ENCODE data around the gene ORAI1. TPM values are rescaled to one million over a fixed set of nuclear protein-coding genes. Genes with fewer than 3 reads are reported as not detected.
"Not testable (repeated sequence)": the region's sequence is repeated elsewhere in the genome, so short reads cannot be mapped to it uniquely, and the experiment has no call there.

ORAI1 gene
- total RNA-seq, result 10 to 100 TPM; 11.7 to 12.9 TPM
- long read RNA-seq, partial matches to known transcripts, result 1 of 3 reads
- long read RNA-seq, other reads (novel, unspliced or antisense), result 2 of 3 reads

DNA sequence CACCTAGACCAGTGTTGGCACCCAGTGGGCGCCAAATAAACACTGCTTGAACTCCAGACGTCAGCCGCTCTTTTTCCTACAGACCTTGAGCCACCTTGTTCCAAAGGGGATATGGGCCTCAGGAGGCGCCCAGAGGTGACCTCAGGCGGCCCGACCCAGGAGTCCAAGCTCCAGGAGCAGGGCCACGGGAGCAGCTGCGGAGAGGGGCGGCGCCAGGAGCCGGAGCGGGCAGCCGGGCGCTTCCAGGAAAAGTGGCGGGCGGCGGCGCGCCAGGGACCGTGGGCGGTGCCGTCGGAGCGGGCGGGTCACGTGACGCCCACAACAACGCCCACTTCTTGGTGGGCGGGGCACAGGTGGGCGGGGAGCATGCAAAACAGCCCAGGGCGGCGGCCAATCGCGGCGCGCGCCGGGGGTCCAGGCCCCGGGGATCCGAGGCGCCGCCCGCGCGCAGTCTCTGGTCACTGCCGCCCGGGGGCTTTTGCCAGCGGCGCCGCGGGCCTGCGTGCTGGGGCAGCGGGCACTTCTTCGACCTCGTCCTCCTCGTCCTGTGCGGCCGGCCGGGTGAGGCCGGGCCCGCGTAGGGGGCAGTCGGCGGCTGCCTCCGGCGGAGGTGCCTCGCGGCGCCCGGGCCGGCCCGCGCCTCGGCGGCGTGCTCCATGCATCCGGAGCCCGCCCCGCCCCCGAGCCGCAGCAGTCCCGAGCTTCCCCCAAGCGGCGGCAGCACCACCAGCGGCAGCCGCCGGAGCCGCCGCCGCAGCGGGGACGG is at the start of gene ORAI1:
TSS of gene ORAI1 (plus strand) at position 444 of the 766 bp plus-strand sequence.
- intact Hi-C loops (cut with DNase I), result loop anchor here (5.0 to 10.0 kb wide), 3 partner anchors 51 to 74 kb away; no protein-coding TSS in a partner anchor
- DNase-seq (peak; percentile 99), ATAC-seq (peak; percentile 95)

GRCh38 chr12:121576851-121577391 is 49.4 kb upstream of the ORAI1 start:
- intact Hi-C loops (cut with DNase I), result loop anchor here in 1 of 2 donors (10.0 kb wide), 1 partner anchor 48 kb away; the partner anchor contains the start of gene ORAI1
- DNase-seq (no peak), ATAC-seq (peak in 1 of 2 donors; percentile 2)

DNA sequence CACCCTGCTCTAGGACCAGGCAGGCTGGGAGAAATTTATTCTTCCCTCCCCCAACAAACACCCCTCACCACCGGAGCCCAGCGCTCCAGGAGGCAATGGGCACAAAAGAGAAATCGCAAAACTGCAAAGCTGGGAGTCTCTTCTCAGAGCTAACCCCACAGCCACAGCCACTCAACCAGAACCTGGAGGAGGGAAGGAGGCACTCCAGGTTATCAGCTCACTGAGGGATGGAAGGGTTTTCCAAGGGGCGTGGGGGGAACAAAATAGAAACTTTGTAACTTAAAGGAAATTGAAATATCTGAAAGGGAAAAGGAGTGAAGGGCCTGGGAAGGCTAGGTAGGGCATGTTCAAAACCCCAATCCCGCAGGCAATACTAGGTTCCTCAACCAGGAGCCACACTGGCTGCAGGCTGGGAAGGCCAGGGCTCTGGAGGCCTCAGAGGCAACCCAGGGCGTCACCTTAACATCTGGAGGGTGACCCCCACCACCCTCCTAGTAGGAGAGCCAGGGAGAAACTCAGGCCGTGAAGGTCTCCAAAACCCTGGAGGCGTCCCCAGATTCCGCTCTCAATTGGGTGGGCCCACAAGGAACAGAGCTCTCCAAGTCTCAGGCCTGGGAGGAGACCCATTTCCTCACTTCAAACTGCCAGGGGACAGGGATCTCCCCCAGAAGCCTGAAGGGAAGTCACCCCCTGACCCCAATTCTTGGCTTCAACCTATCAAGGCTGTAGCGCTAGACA is 48.7 kb upstream of the ORAI1 start:
- intact Hi-C loops (cut with DNase I), result loop anchor here in 1 of 2 donors (10.0 kb wide), 1 partner anchor 47 kb away; the partner anchor contains the start of gene ORAI1
- no peak for DNase-seq
- ATAC-seq, result no peak

- DNase-seq (peak; percentile 43), ATAC-seq (peak; percentile 8 to 12)
- intact Hi-C loops (cut with DNase I), result loop anchor here in 1 of 2 donors (10.0 kb wide), 1 partner anchor 46 kb away; the partner anchor contains the start of gene ORAI1
Observed at GRCh38 chr12:121578230-121579189, 47.8 kb upstream of the ORAI1 start.

- intact Hi-C loops (cut with DNase I), result loop anchor here in 1 of 2 donors (10.0 kb wide), 1 partner anchor 46 kb away; the partner anchor contains the start of gene ORAI1
- peak; percentile 8 to 14 for ATAC-seq
- DNase-seq, result peak; percentile 46
Observed at GRCh38 chr12:121579190-121579791, 47.0 kb upstream of the ORAI1 start.

- intact Hi-C loops (cut with DNase I), result loop anchor here in 1 of 2 donors (10.0 kb wide), 1 partner anchor 45 kb away; the partner anchor contains the start of gene ORAI1
- DNase-seq, result peak; percentile 75
Observed at GRCh38 chr12:121579981-121580868, 46.1 kb upstream of the ORAI1 start.

GRCh38 chr12:121580959-121581685 is 45.2 kb upstream of the ORAI1 start, which contains the start of gene KDM2B:
KDM2B (minus strand) TSS chr12:121581023; CDS start chr12:121580911, 112 bp downstream.
- DNase-seq (no peak), ATAC-seq (peak; percentile 30 to 56)
- intact Hi-C loops (cut with DNase I), result no loop called here

More at GRCh38 chr12:121579981-121580868, 46.1 kb upstream of the ORAI1 start:
- ATAC-seq, result peak; percentile 66 to 67

DNA sequence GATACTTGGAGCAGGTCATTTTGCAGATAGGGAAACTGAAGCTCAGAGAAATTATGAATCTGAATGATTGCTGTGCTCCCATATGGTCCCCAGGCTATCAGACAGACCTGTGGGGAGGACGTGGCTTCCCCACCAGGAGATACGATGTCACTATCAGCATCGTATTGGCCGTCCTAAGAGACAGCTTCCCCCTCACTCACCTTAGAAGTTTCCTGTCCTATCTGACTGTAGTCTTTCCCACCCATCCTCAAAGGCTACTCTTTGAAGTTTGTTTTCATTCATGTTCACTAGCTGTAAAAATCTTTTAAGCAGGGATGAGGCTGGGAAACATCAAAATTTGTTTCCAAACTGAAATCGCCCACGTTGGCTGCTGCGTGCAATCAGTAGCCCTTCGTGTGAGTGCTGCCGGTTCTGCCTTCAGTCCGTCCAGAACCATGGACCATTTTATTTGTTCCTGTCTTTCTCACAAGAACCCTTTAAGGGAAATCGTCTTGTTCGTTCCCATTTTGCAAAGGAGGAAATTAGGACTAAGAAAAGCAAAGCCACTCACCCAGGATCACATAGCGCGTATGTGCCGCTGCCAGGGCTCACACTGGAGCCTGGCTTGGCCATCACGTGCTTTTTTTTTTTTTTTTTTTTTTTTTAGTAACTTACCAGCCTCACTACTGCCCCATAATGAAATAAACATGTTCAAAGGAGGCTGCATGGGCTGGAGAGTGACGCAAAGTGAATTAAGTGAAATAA is 44.5 kb upstream of the ORAI1 start:
- intact Hi-C loops (cut with DNase I), result no loop called here
- ATAC-seq, result peak; percentile 15 to 42
- no peak for DNase-seq

DNA sequence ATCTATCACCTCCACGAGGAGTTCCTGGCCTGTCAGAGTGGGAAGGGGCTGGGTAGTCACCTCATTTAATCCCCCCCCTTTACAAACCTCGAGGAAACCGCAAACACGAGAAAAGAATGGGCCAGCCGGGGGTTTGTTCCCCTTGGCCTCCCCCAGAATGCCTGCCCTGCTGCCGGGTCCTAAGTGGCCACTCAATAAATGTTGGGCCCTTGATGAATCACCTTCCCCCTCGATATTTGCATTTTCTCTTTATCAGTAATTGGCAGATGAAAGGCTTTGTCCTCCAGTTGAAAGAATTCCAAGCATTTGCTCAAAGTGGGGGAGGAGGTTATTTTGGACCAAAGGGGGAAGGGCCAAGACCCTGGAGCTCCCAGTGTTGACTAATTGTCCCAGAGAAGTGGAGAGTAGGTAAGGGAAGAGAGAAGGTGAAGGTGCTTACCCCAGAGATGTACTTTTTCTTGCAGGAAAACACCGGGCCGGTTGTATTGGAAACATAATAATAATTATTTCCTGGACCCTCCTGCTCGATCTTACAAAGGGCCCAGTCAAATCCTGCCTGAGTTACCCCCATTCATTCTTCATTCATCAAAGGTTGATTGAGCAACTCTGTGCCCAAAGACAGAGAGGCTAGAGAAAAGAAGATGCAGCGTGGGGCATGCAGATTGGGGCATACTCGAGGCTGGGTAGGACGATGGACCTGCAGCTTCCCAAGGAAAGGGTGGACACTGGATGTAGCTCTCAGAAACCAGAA is 43.6 kb upstream of the ORAI1 start:
- no peak for DNase-seq
- intact Hi-C loops (cut with DNase I), result no loop called here
- no peak for ATAC-seq

DNA sequence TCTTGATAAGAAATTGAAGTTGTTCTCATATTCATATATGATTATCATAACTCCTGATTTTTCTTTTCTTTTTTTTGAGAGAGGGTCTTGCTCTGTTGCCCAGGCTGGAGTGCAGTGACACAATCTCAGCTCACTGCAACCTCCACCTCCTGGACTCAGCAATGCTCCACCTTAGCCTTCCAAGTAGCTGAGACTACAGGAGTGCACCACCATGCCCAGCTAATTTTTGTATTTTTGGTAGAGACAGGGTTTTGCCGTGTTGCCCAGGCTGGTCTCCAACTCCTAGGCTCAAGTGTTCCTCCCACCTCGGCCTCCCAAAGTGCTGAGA is 43.0 kb upstream of the ORAI1 start:
- intact Hi-C loops (cut with DNase I); DNase-seq; ATAC-seq: not testable (repeated sequence)

GRCh38 chr12:121584885-121585284 is 41.4 kb upstream of the ORAI1 start:
- not testable (repeated sequence) for ATAC-seq

GRCh38 chr12:121590476-121591143 is 35.7 kb upstream of the ORAI1 start:
- DNase-seq (no peak), ATAC-seq (peak; percentile 39 to 58)
- intact Hi-C loops (cut with DNase I), result no loop called here

More at GRCh38 chr12:121584885-121585284, 41.4 kb upstream of the ORAI1 start:
- DNase-seq; intact Hi-C loops (cut with DNase I): not testable (repeated sequence)

- intact Hi-C loops (cut with DNase I), result no loop called here
- ATAC-seq, result no peak
Observed at GRCh38 chr12:121592320-121592719, 34.0 kb upstream of the ORAI1 start.

GRCh38 chr12:121595520-121595919 is 30.8 kb upstream of the ORAI1 start:
- ATAC-seq (no peak), DNase-seq (no peak)
- intact Hi-C loops (cut with DNase I), result no loop called here

More at GRCh38 chr12:121592320-121592719, 34.0 kb upstream of the ORAI1 start:
- no peak for DNase-seq
